ENCODE results near the gene TMEM51. TPM values are rescaled to one million over a fixed set of nuclear protein-coding genes. Genes with fewer than 3 reads are reported as not detected.

TMEM51 gene
- total and polyA plus RNA-seq, 10 of the 15 experiments (the other 5 are each of a cell fraction or from before 2014, with no cell fraction given), result 0.55 to 4.8 (median 3.1) TPM

- no peaks in the 10 kb centered on the region for H3K79me2 ChIP-seq (ENCODE audit: control insufficient read depth, insufficient read depth, low read length)
- H2AFZ ChIP-seq (ENCODE audit: control insufficient read depth, low read depth, low read length), result peak overlapping the region; percentile 26; the same call in 1 of the 2 replicates
- CTCF ChIA-PET, result interaction anchor here (0.7 to 2.1 kb wide), 6 partner anchors 9 to 582 kb away, joined by 3 to 8 read pairs (median 4); no protein-coding TSS in a partner anchor
- H3K4me2 ChIP-seq (ENCODE audit: control insufficient read depth, insufficient read depth), result no peak overlapping the region
- H3K4me3 ChIP-seq, result no peak overlapping the region
- no peak for FAIRE-seq
- no peak overlapping the region for H3K27ac ChIP-seq (ENCODE audit: control insufficient read depth, insufficient read depth)
- H3K27me3 ChIP-seq (replicated peaks in 1 of 2; ENCODE audit: control insufficient read depth in 2 of 2, insufficient read depth in 2 of 2, low read length in 1 of 2), result no peaks in the 10 kb centered on the region; a peak in 1 of 4 replicates
- RAD21 ChIA-PET (ENCODE audit: unreplicated experiment), result interaction anchor here (1.5 to 1.7 kb wide), 2 partner anchors 9 to 16 kb away, joined by 4 to 10 read pairs; partner anchors contain the start of gene TMEM51
- no peaks in the 10 kb centered on the region for H4K20me1 ChIP-seq (ENCODE audit: control insufficient read depth, insufficient read depth)
- H3K9ac ChIP-seq (ENCODE audit: control insufficient read depth, insufficient read depth, low read length), result no peak overlapping the region
- BruUV-seq (replicated peaks), result no TSS peak
- H3K36me3 ChIP-seq (ENCODE audit: control insufficient read depth in 2 of 2, insufficient read depth in 2 of 2, low read length in 1 of 2), result no peaks in the 10 kb centered on the region
- no peaks in the 10 kb centered on the region; the same call in 2 of the 3 replicates for H3K9me3 ChIP-seq (replicated peaks; ENCODE audit: control insufficient read depth, insufficient read depth, low read length)
- WGBS (ENCODE audit: insufficient coverage, insufficient replicate concordance, low lambda C conversion rate, missing lambda C conversion rate), result under 1% methylated on average over 6 of the region's 6 CpGs
- SMC1A ChIA-PET (ENCODE audit: uncharacterized antibody, unreplicated experiment), result interaction anchor here (1.4 to 3.0 kb wide), 2 partner anchors 9 to 134 kb away, joined by 4 to 12 read pairs; no protein-coding TSS in a partner anchor
- in situ Hi-C loops (cut with MboI), result no loop called here
- intact Hi-C loops (cut with micrococcal nuclease; ENCODE audit: unreplicated experiment), result no loop called here
- H3K4me1 ChIP-seq (ENCODE audit: control insufficient read depth, insufficient read depth, low read length), result no peaks in the 10 kb centered on the region; the same call in 1 of the 2 replicates
- no peak for DNase-seq (ENCODE audit: low read depth, low spot score)
- POLR2A ChIA-PET, result interaction anchor here (1.4 kb wide), 1 partner anchor 109 kb away, joined by 3 read pairs; no protein-coding TSS in a partner anchor
- TF ChIP-seq E2F4 (IDR thresholded peaks at IDR 0.05; ENCODE audit: low read depth, low read length), result no peak
- no peak for TF ChIP-seq ZNF207 (IDR thresholded peaks at IDR 0.05; ENCODE audit: borderline replicate concordance)
- no peak for TF ChIP-seq ZNF384 (IDR thresholded peaks at IDR 0.05; ENCODE audit: borderline replicate concordance, low read depth, low read length)
- no peak for TF ChIP-seq POU2F2 (IDR thresholded peaks at IDR 0.05; ENCODE audit: borderline replicate concordance, low read depth, low read length)
- TF ChIP-seq SKIL (IDR thresholded peaks at IDR 0.05; ENCODE audit: low read depth, poor library complexity, severe bottlenecking), result no peak
- TF ChIP-seq NBN (IDR thresholded peaks at IDR 0.05), result no peak
- TF ChIP-seq BHLHE40 (IDR thresholded peaks at IDR 0.05; ENCODE audit: borderline replicate concordance in 1 of 2, low read depth in 2 of 2, low read length in 1 of 2), result peak in 1 of 2 experiments; percentile 53; a peak in 1 of 4 replicates
- TF ChIP-seq NFIC (IDR thresholded peaks at IDR 0.05; ENCODE audit: low read depth, low read length), result no peak
- 0 out of 2 replicates have a peak, but pooled peaks have one; percentile 16 for TF ChIP-seq IKZF1 (conservative IDR thresholded peaks at IDR 0.05)
- TF ChIP-seq FOS (IDR thresholded peaks at IDR 0.05; ENCODE audit: borderline replicate concordance, extremely low read depth, insufficient read length), result no peak
- no peak for TF ChIP-seq ZNF592 (IDR thresholded peaks at IDR 0.05)
- no peak for TF ChIP-seq HDAC2 (IDR thresholded peaks at IDR 0.05)
- TF ChIP-seq SREBF1 (IDR thresholded peaks at IDR 0.05; ENCODE audit: low read length), result no peak
- peak; percentile 73 for ATAC-seq
Measured at GRCh38 chr1:15137809-15138208, 15.7 kb upstream of the TMEM51 start.

Data from GM12878 (cell line).